ENCODE results near the gene GYPC.

The GYPC gene

DNA sequence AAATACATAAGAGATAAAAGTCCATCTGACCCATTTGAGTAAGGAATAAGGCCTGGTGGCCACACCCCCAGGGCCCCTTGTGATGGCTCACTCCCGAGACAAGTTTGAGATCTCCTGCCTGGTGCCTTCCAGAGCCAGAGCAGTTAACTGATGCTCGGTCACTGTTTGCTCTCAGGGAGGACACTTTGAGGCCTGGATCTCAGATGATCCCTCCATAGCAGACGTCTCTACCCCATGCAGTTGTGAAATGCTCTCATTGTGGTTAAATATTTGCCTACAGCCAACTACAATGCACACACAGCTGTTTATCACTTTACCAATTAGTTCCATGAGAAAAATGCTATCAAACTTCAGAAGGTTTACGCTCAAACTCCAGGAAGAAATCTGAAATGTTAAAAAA lies 12.3 kb downstream of the GYPC start:
- Mint-ChIP-seq H3K4me1 (ENCODE audit: low read depth) (peaks cover 30% of the 10 kb centered on the region), H3K9me3 (no peaks in the 10 kb centered on the region), H3K4me3 (no peak overlapping the region), H3K27me3 (no peaks in the 10 kb centered on the region), H3K36me3 (ENCODE audit: low read depth) (no peaks in the 10 kb centered on the region), H3K27ac (no peak overlapping the region)
- intact Hi-C loops (cut with micrococcal nuclease): no loop called here

- intact Hi-C loops (cut with micrococcal nuclease): no loop called here
- Mint-ChIP-seq H3K27me3 (no peaks in the 10 kb centered on the region), H3K27ac (peak overlapping the region; percentile 6), H3K4me1 (ENCODE audit: low read depth) (peaks cover 16% of the 10 kb centered on the region), H3K36me3 (ENCODE audit: low read depth) (no peaks in the 10 kb centered on the region), H3K9me3 (no peaks in the 10 kb centered on the region), H3K4me3 (no peak overlapping the region)
These were observed 13.8 kb downstream of the GYPC start for GRCh38 chr2:126669772-126670171.

GRCh38 chr2:126671488-126671887 lies 15.5 kb downstream of the GYPC start:
- Mint-ChIP-seq H3K4me3 (no peak overlapping the region), H3K36me3 (ENCODE audit: low read depth) (peaks cover 7% of the 10 kb centered on the region), H3K4me1 (ENCODE audit: low read depth) (peaks cover 5% of the 10 kb centered on the region), H3K9me3 (peaks cover 16% of the 10 kb centered on the region), H3K27me3 (no peaks in the 10 kb centered on the region), H3K27ac (no peak overlapping the region)
- intact Hi-C loops (cut with micrococcal nuclease): no loop called here

DNA sequence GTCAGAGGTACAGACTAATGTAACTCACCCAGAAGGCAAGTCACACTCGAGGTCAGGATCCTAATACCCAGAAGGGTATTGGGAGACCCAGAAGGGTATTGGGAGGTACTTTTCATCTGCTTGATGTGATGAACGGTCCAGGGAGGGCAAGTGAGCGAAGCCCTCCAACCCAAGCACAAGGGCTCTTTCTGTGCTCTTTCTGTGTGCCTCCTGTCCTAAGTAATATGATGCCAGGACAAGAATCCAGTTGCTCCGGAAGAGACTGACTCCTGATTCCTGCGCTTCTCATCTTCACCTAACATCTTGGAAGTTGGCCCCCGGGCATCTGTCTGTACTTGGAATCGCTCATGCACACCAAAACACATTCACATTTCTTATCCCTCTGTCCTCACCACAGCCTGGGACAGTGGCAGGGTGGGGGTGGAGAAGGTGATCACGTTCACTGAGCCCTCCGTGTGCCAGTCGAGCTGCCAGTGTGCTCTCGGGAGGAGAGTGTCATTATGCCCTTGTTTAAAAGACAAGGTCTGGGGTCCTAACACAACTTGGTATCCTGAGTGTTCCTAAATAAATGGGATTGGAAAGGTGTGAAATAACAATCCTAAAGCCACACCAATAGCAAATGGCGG lies 17.1 kb downstream of the GYPC start:
- H3K4me1 Mint-ChIP-seq (ENCODE audit: low read depth): peaks cover under 1% of the 10 kb centered on the region
- no peak overlapping the region for H3K27ac Mint-ChIP-seq
- peaks cover 7% of the 10 kb centered on the region for H3K36me3 Mint-ChIP-seq (ENCODE audit: low read depth)
- no peak overlapping the region for H3K4me3 Mint-ChIP-seq
- H3K27me3 Mint-ChIP-seq: no peaks in the 10 kb centered on the region
- intact Hi-C loops (cut with micrococcal nuclease): no loop called here
- H3K9me3 Mint-ChIP-seq: peaks cover 16% of the 10 kb centered on the region

DNA sequence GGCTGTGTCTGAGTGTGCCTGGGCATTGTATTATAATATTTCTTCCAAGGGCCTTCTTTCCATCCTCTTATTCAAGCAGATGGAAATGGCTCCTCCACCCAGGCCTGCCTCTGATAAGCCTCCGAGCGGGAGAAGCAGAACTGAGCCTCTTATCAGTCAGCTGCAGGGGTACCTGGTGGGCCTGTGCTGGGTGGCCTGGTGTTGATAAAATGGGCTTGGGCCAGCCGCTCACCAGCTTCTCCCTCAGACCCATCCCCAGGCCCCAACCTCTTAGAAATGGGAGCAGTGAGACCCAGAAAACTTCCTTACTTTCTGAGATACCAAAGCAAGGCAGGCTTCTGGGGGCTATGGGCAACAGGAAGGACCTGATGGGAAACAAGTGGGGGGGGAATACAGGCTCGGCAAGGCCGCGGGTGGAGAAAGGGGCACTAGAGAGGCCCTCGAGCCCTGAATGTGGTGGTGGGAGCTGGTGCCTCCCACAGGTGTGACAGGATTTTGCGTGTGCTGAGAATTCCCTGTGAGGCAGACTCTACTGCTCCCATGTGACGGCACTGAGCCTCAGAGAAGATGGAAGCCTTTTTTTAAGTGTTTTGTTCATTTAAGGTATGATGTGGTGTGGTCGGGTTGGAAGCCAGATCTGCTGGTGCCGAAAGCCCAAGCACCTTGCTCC lies 18.3 kb downstream of the GYPC start:
- no peak overlapping the region for H3K4me3 Mint-ChIP-seq
- intact Hi-C loops (cut with micrococcal nuclease): no loop called here
- H3K27me3 Mint-ChIP-seq: no peaks in the 10 kb centered on the region
- H3K4me1 Mint-ChIP-seq (ENCODE audit: low read depth): no peaks in the 10 kb centered on the region
- peaks cover 7% of the 10 kb centered on the region for H3K36me3 Mint-ChIP-seq (ENCODE audit: low read depth)
- peaks cover 16% of the 10 kb centered on the region for H3K9me3 Mint-ChIP-seq
- no peak overlapping the region for H3K27ac Mint-ChIP-seq

DNA sequence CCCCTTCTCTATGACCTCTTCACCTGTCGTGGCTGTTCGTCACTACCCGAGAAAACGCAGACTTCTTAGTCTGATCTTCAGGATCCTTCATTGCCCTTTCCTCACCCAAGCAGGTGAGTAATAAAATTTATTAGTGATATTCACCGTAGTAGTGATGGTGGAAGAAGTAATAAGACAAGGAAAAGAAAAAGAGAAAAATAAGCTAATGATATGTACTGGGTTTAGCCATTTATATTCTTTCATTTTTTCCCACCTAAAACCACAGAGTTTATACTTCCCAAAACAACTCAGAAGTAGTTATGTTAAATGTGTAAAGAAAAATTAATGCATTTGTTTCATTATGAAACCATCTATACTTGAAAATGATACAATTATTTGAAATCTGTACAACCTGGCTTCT lies 19.7 kb downstream of the GYPC start:
- Mint-ChIP-seq H3K27me3 (no peaks in the 10 kb centered on the region), H3K4me3 (no peak overlapping the region), H3K9me3 (peaks cover 16% of the 10 kb centered on the region), H3K4me1 (ENCODE audit: low read depth) (no peaks in the 10 kb centered on the region), H3K36me3 (ENCODE audit: low read depth) (peaks cover 7% of the 10 kb centered on the region), H3K27ac (no peak overlapping the region)
- intact Hi-C loops (cut with micrococcal nuclease): no loop called here

GRCh38 chr2:126676221-126677175 lies 20.5 kb downstream of the GYPC start:
- H3K27ac Mint-ChIP-seq: no peak overlapping the region

GRCh38 chr2:126677176-126677538 lies 21.2 kb downstream of the GYPC start:
- H3K27ac Mint-ChIP-seq: no peak overlapping the region
- H3K4me3 Mint-ChIP-seq: no peak overlapping the region
- H3K27me3 Mint-ChIP-seq: no peaks in the 10 kb centered on the region
- peaks cover 16% of the 10 kb centered on the region for H3K9me3 Mint-ChIP-seq
- intact Hi-C loops (cut with micrococcal nuclease): no loop called here
- peaks cover under 1% of the 10 kb centered on the region for H3K4me1 Mint-ChIP-seq (ENCODE audit: low read depth)
- peaks cover 7% of the 10 kb centered on the region for H3K36me3 Mint-ChIP-seq (ENCODE audit: low read depth)

More at GRCh38 chr2:126676221-126677175, 20.5 kb downstream of the GYPC start:
- intact Hi-C loops (cut with micrococcal nuclease): no loop called here
- no peaks in the 10 kb centered on the region for H3K4me1 Mint-ChIP-seq (ENCODE audit: low read depth)
- H3K36me3 Mint-ChIP-seq (ENCODE audit: low read depth): peaks cover 7% of the 10 kb centered on the region
- no peaks in the 10 kb centered on the region for H3K27me3 Mint-ChIP-seq
- no peak overlapping the region for H3K4me3 Mint-ChIP-seq
- peaks cover 16% of the 10 kb centered on the region for H3K9me3 Mint-ChIP-seq

DNA sequence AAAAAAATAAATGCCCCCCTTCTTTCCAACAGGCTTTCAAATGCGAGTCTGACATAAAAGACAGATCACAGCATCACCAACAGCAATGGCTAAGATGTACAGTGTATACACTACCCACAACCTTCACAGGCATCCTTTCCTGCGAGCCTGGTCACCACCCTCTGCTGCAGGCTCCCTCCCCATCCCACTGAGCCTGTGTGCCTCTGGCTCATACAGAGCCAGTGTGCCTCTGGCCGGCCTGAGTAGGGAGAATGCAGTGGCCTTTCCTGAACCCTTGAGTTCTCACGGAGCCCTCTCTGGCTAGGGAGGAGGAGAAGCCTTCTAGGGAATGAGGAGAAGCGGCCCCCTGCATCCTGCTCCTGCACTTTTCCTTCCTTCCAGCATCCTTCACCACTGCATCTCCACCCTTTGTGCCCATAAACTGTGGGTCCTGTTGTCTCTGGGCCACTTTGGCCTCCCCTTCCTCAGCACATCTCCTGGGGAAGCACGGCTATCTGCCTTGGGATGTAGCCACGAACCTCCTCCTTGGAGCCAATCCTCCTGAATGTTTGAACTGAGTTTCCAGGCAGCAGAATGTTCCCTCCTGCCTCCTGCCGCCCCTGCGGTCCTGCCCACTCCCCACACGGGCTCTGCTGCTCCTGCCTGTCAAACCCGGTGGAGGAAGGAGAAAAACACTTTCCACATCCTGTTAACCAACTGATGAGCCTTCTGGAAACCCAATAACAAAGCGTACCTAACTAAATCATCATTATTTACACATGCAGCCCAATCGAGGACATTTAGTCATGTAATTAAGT lies 22.5 kb downstream of the GYPC start:
- H3K27me3 Mint-ChIP-seq: no peaks in the 10 kb centered on the region
- H3K27ac Mint-ChIP-seq: no peak overlapping the region
- peaks cover 11% of the 10 kb centered on the region for H3K4me1 Mint-ChIP-seq (ENCODE audit: low read depth)
- no peak overlapping the region for H3K4me3 Mint-ChIP-seq
- intact Hi-C loops (cut with micrococcal nuclease): no loop called here
- peaks cover 16% of the 10 kb centered on the region for H3K9me3 Mint-ChIP-seq
- peaks cover 7% of the 10 kb centered on the region for H3K36me3 Mint-ChIP-seq (ENCODE audit: low read depth)

DNA sequence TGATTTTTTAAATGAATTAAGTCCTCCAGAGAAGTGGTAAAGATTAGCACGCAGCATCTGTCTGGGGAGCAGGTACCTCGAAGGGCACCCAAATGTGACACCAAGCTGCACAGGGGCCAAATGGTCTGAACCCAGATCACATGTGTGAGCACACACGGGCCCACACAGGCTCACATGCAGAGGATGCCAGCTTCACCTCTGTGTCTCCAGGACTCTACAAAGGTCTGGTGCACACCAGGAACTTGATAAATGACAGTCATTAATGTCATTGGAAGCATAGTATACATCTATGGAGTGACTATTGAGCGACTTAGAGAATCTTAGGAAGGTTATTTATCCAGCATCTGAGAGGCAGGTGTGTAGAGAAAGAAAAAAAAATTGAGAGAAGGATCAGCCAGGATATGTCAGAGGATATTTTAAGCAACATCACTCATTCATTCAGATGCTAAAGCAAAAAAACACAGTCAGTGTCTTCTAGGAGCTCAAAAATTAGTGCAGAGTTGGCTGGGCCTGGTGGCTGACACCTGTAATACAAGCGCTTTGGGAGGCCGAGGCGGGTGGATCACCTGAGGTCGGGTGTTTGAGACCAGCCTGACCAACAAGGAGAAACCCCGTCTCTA lies 23.2 kb downstream of the GYPC start:
- H3K27ac Mint-ChIP-seq: no peak overlapping the region
- intact Hi-C loops (cut with micrococcal nuclease): no loop called here
- peaks cover 11% of the 10 kb centered on the region for H3K4me1 Mint-ChIP-seq (ENCODE audit: low read depth)
- peaks cover 7% of the 10 kb centered on the region for H3K36me3 Mint-ChIP-seq (ENCODE audit: low read depth)
- H3K9me3 Mint-ChIP-seq: peaks cover 16% of the 10 kb centered on the region
- H3K27me3 Mint-ChIP-seq: no peaks in the 10 kb centered on the region
- H3K4me3 Mint-ChIP-seq: no peak overlapping the region

GRCh38 chr2:126681505-126681904 lies 25.5 kb downstream of the GYPC start:
- H3K27me3 Mint-ChIP-seq: no peaks in the 10 kb centered on the region
- no peak overlapping the region for H3K27ac Mint-ChIP-seq
- intact Hi-C loops (cut with micrococcal nuclease): no loop called here
- no peaks in the 10 kb centered on the region for H3K36me3 Mint-ChIP-seq (ENCODE audit: low read depth)
- peaks cover 17% of the 10 kb centered on the region for H3K4me1 Mint-ChIP-seq (ENCODE audit: low read depth)
- no peaks in the 10 kb centered on the region for H3K9me3 Mint-ChIP-seq
- H3K4me3 Mint-ChIP-seq: no peak overlapping the region

GRCh38 chr2:126685629-126686028 lies 29.7 kb downstream of the GYPC start:
- Mint-ChIP-seq H3K36me3 (ENCODE audit: low read depth) (peaks cover 9% of the 10 kb centered on the region), H3K9me3 (peaks cover 17% of the 10 kb centered on the region), H3K27ac (no peak overlapping the region), H3K4me1 (ENCODE audit: low read depth) (peaks cover 17% of the 10 kb centered on the region), H3K4me3 (no peak overlapping the region), H3K27me3 (no peaks in the 10 kb centered on the region)
- intact Hi-C loops (cut with micrococcal nuclease): no loop called here

- Mint-ChIP-seq H3K4me3 (no peak overlapping the region), H3K4me1 (ENCODE audit: low read depth) (peaks cover 17% of the 10 kb centered on the region), H3K36me3 (ENCODE audit: low read depth) (peaks cover 11% of the 10 kb centered on the region), H3K27me3 (no peaks in the 10 kb centered on the region), H3K27ac (no peak overlapping the region), H3K9me3 (peaks cover 17% of the 10 kb centered on the region)
- intact Hi-C loops (cut with micrococcal nuclease): no loop called here
These were observed 30.3 kb downstream of the GYPC start for GRCh38 chr2:126686286-126686685.

Measured in dendritic cell treated with granulocyte-macrophage colony-stimulating factor and Interleukin-4, amounts not matched to agents 40 ng/mL and 50 ng/mL, for 4 days (primary cell).